Colon (tissue), 2 donors: ENCODE results near the gene NRXN3.

Source experiments
- FAIRE-seq: peaks from 2 replicates; lab custom pipeline; 2012; peaks lifted over from hg19 to GRCh38; lab: Jason Lieb, UNC
- donor health status: control.
- donor health status: control.

The NRXN3 gene

DNA sequence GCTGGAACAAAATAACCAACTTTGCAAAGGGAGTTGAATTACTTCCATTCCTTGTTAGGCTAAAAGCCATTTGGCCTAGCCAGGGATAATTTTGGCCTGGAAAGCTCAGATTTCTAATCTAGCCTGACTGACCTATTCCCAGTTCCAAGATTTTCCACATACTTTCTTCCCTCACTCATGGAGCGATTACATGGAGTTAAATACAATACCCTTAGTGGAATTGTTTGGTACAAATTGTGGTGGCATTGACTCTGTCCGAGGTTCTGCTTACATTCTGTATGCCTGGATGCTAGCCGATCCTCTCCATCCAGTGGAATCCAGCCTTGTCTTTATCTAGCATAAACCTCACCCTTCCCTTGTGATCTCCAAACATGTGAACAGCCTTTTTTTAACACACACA is 1076.0 kb downstream of the NRXN3 start:
- FAIRE-seq, result no peak

DNA sequence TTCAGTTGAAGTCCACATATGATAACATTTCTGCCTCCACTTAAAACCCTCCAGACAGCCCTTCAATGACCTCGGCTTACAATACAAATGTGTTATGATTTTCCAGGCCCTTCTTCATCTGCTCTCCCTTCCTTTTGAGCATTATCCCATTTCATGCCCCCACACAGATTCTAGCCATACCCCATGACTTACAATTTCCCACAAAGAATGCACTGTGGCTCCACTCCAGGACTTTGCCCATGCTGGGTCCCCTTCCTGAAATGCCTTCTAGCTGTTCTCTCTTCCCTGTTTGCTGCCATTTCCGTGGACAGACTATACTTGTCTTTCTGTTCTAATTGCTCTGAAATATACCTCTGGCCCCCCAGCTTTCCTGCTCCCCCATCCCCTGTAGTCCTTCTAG is 1078.0 kb downstream of the NRXN3 start:
- no peak for FAIRE-seq

DNA sequence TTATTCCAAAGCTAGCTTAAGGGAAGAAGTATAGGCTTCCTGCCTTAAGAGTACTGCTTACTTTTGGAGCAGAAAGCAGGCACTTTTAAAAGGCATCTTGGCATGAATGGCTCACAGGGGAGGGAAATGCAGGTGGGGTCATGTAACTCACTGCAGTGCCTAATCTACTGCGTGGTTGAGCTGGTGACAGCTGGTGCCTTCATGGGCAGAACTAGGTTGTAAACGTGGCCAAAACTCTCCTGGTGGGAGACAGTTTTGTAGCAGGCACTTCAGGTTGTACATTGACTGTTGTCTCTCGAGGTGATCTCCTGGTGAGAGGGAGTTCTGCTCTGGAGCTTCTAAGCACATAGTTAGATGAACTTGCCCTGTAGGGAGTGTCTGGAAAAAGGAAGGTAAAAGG is 1078.6 kb downstream of the NRXN3 start:
- FAIRE-seq, result no peak

DNA sequence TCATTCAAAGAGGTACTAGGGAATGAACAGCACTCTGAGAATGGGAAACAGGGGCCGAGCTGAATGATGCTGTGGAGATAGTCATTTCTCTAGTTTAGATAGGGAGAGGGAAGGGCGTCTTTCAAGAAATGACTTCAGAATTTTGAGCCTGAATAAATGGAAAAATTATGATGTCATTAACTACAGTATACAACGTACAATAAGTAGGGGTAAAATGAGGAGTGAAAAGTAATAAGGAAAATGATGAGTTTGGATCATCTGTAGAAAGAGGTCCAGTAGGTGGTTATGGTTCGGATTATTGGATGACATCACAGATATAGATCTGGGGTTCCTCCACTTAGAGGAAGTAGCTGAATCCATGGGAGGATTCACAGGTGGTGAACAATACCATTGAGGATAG is 1081.1 kb downstream of the NRXN3 start:
- no peak for FAIRE-seq

DNA sequence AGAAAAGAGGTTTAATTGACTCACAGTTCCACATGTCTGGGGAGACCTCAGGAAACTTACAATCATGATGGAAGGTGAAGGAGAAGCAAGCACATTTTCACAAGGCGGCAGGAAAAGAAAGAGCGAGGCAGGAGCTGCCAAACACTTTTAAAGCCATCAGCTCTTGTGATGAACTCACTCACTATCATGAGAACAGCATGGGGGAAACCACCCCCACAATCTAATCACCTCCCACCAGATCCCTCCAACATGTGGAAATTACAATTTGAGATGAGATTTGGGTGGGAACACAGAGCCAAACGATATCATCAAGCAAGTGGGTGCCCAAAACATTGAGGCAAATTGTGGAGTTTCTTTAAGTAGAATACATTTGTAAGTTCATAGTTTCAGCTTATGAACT is 1083.4 kb downstream of the NRXN3 start:
- FAIRE-seq, result no peak

DNA sequence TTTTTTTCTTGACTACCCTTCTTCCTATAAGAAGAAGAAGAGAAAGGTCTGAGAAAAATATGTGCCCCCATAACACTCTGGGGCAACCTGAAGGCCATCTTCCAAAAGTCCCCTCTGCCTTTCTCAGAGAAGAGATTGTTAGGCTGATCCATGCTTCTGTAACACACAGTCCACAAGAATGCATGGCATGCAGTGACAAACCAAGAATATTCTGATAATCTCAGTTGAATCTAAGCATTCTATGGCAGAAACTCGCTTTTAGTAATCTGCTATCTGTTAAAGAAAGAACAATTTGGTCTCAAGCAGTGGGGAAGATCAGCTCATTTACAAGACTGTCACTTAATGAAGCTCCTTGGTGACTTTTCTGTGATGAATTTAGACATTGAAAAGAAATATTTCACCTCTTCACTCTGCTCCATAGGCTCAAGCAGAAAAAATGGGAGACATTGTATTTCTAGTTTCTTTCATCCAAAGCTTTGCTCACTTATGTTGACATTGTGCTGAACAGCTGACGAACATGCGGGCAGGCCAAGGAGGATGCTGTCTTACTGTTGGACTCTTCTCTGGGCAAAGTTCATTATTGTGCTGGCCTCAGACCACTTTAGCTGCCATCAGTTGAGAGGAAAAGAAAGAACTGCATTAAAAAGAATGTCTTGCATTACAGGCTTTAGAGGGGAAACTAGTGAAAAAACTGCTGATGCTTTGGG is 1084.0 kb downstream of the NRXN3 start:
- no peak for FAIRE-seq

- FAIRE-seq, result no peak
Observed at GRCh38 chr14:79256380-79256779, 1086.2 kb downstream of the NRXN3 start.

DNA sequence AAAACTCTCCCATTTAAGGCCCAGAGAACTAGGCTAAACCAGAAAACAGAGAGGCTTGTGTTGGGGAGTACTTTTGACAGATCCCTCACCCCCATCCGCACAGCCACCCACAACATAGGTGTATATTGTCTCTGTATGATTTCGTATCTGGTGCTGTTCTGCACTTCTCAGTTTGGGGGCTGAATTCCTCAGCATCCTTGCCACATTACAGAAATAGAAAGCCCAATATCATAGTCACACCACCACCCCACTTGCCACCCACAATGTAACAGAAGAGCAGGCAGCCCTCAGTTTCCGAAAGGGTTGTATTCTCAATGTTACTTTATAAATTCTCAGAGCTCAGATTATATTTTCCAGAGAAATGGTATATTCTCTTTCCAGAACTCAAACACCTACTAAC is 1090.2 kb downstream of the NRXN3 start:
- FAIRE-seq, result no peak

DNA sequence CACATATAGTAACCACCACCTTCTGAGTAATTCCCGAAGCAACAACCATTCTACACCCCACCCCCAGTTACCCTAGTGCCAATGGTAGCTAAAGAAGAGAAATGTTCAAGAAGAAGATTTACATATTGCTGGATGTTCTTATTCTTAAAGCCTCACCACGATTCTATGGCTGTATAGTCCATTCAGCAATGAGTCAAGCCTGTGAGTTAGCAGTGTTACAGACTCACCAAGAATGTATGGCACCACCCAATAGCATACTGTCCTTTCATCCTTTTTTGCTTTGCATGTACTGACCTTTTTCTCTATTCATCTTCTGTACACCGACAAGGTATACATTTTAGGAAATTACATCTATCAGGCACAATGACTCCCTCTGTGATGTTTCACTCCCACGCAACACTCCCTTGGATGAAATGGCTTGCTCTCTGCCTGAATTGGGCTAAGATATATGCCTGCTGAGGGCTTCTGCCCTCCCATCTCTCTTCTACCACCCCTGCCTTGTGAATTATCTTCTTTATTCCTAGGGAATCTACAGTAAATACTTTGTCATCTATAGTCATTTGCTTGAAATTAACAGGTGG is 1095.3 kb downstream of the NRXN3 start:
- FAIRE-seq, result no peak

- no peak for FAIRE-seq
Observed at GRCh38 chr14:79270361-79270760, 1100.2 kb downstream of the NRXN3 start.

DNA sequence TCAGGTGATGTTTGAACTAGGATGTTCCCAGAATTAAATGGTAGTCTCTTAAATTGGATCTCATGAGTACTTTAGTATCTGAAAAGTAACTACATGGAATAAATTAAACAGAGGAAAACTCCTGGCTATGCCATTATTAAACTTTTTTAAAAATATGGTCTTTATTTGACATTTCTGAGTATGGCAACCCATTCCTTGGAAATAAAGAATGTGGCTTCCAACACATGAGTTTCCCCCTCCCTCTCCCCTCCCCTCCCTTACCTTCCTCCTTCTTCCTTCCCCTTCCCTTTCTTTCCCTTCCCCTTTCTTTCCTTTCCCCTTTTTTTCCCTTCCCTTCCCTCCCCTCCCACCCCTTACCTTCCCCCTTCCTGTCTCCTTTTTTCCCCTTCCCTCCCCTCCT is 1100.9 kb downstream of the NRXN3 start:
- FAIRE-seq, result no peak

DNA sequence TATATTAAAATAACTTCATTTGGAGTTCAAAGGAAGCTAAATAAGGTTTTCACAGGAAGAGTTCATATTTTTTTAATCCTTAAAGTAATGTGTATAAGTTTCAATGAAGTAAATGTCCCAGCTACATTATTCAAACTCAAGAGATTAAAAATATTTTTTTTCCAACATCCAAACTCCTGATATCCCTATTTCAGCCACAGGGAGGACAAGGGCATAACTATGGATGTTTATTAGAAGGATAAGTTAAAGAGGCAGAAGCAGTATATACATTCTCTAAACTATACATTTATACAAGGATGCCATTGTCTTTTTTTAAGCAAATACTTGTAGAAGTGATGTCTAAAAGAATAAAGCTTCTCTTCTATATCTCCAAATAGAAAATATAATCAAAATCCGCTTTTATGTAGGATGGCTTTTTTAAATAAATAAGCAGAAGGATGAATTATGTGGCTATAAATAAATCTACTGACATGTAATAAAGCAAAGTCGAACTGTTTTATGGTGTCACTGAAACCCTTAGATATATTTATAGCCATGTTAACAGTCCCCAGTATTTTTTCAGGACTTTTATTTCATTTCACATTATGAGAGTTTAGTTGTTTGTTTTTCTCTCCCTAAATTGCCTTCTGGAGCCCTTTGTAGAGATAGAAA is 1104.6 kb downstream of the NRXN3 start:
- FAIRE-seq, result no peak

DNA sequence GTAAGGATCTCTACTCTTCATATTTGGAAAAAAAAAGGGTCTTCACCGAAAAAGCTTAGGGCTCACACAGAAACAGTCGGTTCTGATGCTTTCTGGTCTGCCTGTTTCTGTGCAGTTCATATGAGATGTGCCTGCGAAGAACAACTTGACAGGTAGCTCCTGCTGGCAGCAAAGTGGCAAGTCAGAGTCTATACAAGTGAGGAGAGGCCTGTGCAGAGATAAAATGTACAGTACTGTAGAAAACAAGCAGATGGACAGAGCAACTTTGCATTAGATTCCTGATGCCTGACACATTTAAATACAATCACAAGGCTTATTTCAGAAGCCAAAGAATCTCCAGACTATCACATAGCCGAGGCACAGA is 1105.1 kb downstream of the NRXN3 start:
- FAIRE-seq, result no peak

- no peak for FAIRE-seq
Observed at GRCh38 chr14:79278286-79278797, 1108.2 kb downstream of the NRXN3 start.

DNA sequence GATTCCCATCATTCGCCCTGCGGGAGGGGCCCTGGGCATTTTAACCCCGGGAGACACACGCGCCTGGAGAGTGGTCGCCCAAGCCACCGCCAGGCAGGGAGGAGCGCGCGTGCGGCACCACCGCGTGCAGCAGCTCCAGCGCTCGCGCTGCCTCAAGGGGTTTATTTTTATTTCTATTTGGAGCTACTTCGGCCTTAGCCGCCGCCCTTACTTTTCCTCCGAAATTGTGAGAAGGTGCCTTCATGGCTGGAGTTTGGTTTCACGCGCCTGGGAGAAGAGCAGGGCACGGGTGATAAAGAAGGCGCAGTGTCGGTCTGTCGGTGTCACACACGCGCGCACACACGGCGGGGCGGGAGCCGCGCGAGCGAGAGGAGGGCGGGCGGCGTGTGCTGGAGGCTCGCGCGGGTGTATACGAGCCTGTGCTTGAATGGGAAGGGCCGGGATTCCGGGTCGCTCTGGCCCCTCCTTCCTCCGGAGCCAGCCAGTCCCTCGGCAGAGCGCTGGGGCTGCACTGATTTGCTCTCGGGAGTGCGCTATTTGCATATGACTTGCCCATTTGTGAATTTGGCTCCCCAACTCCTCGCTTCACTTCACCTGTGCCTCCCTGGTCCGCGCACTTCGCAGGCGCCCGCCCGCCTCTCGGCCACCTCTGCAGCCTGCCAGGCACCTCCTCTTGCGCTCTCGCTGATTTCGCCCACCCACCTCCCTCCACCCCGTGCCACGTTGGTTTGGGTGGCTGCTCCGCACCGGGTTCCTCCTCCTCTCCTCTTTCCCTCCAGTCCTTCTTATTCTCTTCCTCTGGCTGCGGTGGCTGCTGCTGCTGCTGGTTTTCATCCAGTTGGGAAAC is 1108.8 kb downstream of the NRXN3 start:
- no peak for FAIRE-seq

GRCh38 chr14:79279645-79280597 is 1109.7 kb downstream of the NRXN3 start:
- no peak for FAIRE-seq

GRCh38 chr14:79281244-79282152 is 1111.3 kb downstream of the NRXN3 start:
- FAIRE-seq, result no peak

- no peak for FAIRE-seq
Observed at GRCh38 chr14:79284621-79285020, 1114.4 kb downstream of the NRXN3 start.

- no peak for FAIRE-seq
Observed at GRCh38 chr14:79285263-79285662, 1115.1 kb downstream of the NRXN3 start.

DNA sequence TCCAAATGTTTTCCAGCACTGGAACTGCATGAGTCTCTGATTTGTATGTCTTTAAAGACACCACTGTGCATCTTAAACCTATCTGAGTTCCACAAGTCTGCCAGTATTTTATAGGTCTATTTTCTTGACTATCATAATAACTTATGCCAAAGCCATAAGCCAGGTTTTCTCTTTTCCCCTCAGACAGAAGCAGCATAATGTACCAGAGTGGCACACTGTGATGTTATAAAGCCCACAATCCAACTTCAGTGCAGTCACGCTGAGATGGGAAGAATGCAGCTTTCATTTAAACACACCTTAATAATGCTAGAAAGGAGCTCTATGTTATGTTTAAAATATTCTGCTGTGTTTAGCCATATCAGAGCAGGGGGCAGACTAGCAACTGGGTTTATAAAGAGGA is 1117.8 kb downstream of the NRXN3 start:
- no peak for FAIRE-seq
